T-helper 17 cell (primary cell): Measurements from ENCODE around the gene CFAP73. TPM values are rescaled to one million over a fixed set of nuclear protein-coding genes. Genes with fewer than 3 reads are reported as not detected.

Experiments used
- ATAC-seq: fragments of 150-1000 bp; cut with Tn5 transposase; 2 replicates; pipeline ENCODE4 v1.10.0; 2021; ENCODE audit warnings: mild to moderate bottlenecking, moderate library complexity
- DNase-seq, 3 donors: peaks; one replicate each; pipeline versions ENCODE4 v3.0.0 to v3.0.0-alpha.2; 2020 to 2021
- H3K9me3 ChIP-seq: one replicate; pipeline ENCODE4 v1.7.0; 2013; ENCODE audit warnings: low read length, mild to moderate bottlenecking; ENCODE audit not compliant: control insufficient read depth, poor library complexity, severe bottlenecking
- H3K27ac Mint-ChIP-seq: one replicate; pipeline ENCODE4 v1.8.0; 2022; ENCODE audit warnings: mild to moderate bottlenecking, moderate library complexity, mixed read lengths
- H3K27me3 Mint-ChIP-seq: one replicate; pipeline ENCODE4 v1.8.0; 2022; ENCODE audit warnings: mixed read lengths
- H3K36me3 Mint-ChIP-seq: one replicate; pipeline ENCODE4 v1.8.0; 2022; ENCODE audit warnings: low read depth, mixed read lengths
- H3K4me1 Mint-ChIP-seq: one replicate; pipeline ENCODE4 v1.8.0; 2022; ENCODE audit warnings: mild to moderate bottlenecking, mixed read lengths
- H3K4me3 Mint-ChIP-seq: one replicate; pipeline ENCODE4 v1.8.0; 2022; ENCODE audit warnings: mild to moderate bottlenecking, moderate library complexity, mixed read lengths
- total RNA-seq, 4 donors: library from RNA in 2 of 4; stranded (reverse) in 2 of 4; gene quantifications; one replicate each; pipeline ENCODE4 v1.2.3 and lab custom pipeline; 2022 to 2026

The CFAP73 gene
- total RNA-seq (not detected), total RNA-seq (lab: John Stamatoyannopoulos, UW) (0.08 to 0.46 reads per million in 2 donors)

DNA sequence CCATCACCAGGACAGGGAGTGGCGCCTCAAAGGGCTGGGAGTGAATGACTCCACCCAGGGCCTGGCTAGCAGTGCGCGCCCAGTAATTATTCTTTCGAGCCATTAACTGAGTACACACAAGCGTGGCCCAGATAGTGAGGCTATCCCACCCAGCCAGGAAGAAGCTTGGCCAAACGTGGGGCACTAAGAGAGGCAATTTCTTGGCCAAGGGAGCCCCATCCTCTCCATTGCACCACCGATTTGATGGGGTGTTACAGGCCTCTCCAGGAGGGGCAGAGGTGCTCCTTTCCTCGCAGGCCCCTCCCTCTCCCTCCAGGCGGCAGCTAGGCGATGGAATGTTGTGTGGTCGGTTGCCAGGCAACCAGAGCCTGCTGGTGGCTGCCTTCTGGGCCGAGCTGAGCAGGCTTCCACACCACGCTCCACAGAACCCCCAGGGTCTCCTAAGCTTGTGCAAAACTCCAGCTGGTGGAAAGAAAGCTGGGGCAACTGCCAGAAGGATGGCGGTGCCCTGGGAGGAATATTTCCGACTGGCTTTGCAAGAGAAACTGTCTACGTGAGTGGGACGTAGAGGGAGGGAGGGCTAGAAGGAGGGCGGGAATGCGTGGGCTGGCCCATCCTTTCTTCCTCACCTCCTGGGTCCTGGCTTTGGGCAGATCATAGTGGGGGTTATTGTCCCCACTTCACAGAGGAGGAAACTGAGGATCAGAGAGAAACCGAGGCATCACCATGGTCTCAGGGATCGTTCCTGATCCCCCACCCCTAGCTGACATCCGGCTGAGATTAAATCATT is at the start of gene CFAP73:
Gene CFAP73 (plus strand): TSS at position 364 of the 790 bp plus-strand sequence. CDS start 134 bp downstream, at position 498.
- peaks cover 12% of the 10 kb centered on the region for H3K4me1 Mint-ChIP-seq
- peak within 1 kb of the TSS; percentile 4 for H3K27ac Mint-ChIP-seq
- ATAC-seq (no peak), DNase-seq (no peak)
- no peaks in the 10 kb centered on the region for H3K36me3 Mint-ChIP-seq
- no peaks in the 10 kb centered on the region for H3K9me3 ChIP-seq
- peaks cover 7% of the 10 kb centered on the region for H3K27me3 Mint-ChIP-seq
- H3K4me3 Mint-ChIP-seq: peak within 1 kb of the TSS; percentile 45

DNA sequence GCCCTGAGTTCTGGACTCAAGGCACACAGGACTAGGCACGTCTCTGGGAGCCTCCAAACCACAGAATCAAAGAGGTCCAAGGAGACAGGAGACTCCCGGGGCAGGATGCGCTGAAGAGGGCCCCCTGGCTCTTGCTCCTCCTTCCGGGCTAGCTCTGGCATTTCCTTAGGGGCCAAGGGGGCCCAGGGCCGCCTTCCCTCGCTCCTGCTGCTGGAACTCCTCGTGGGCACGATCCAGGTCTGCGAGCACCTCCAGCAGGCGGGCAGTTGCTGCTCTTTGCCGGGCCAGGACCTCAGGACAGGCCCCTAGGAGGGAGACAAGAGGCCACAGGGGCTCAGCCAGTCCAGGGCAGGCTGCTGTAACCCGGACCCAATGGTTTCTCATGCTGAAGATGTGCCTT is 49.8 kb upstream of the CFAP73 start:
- Mint-ChIP-seq H3K4me1 (peaks cover 22% of the 10 kb centered on the region), H3K27me3 (no peaks in the 10 kb centered on the region), H3K27ac (peak overlapping the region; percentile 24), H3K4me3 (no peak overlapping the region), H3K36me3 (no peaks in the 10 kb centered on the region)
- no peaks in the 10 kb centered on the region for H3K9me3 ChIP-seq
- DNase-seq (no peak), ATAC-seq (no peak)

DNA sequence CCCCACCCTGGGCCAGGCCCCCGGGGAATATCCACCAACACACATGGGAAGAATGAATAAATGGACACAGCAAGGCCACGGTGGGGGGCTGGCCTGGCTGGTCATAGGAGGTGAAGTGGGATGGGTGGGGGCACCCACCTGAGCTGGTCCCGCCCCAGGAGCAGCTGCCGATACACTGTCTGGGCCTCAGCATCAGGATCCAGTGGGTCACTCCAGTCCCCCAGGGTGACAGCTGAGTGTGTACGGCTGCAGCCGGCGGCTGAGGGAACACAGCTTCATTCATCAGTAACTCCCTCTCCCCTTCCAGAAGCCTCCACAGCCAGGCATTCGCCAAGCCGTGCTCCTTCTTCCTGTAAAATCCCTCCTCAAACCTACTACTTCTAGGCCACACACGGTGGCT is 47.8 kb upstream of the CFAP73 start:
- Mint-ChIP-seq H3K27ac (no peak overlapping the region), H3K4me3 (no peak overlapping the region), H3K4me1 (peaks cover 19% of the 10 kb centered on the region), H3K36me3 (no peaks in the 10 kb centered on the region), H3K27me3 (no peaks in the 10 kb centered on the region)
- no peak for ATAC-seq
- H3K9me3 ChIP-seq: no peaks in the 10 kb centered on the region
- DNase-seq: no peak

DNA sequence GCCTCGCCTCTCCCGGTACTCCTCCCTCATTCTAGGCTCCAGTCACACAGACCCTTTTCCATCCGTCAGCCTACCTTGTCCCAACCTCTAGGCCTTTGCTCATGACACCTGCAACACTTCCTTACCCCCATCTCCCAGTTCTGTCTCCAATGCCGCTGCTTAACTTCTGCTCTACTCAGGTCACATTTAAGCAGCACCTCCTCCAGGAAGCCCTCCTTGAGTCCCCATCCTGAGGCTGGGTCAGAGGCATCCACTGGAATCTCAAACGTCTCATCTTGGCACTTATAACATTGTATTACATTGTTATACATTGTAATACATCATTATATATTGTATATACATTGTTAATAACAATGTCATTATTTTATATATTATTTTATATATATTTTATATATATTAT is 46.7 kb upstream of the CFAP73 start:
- no peaks in the 10 kb centered on the region for H3K36me3 Mint-ChIP-seq
- no peak overlapping the region for H3K4me3 Mint-ChIP-seq
- H3K9me3 ChIP-seq: no peaks in the 10 kb centered on the region

DNA sequence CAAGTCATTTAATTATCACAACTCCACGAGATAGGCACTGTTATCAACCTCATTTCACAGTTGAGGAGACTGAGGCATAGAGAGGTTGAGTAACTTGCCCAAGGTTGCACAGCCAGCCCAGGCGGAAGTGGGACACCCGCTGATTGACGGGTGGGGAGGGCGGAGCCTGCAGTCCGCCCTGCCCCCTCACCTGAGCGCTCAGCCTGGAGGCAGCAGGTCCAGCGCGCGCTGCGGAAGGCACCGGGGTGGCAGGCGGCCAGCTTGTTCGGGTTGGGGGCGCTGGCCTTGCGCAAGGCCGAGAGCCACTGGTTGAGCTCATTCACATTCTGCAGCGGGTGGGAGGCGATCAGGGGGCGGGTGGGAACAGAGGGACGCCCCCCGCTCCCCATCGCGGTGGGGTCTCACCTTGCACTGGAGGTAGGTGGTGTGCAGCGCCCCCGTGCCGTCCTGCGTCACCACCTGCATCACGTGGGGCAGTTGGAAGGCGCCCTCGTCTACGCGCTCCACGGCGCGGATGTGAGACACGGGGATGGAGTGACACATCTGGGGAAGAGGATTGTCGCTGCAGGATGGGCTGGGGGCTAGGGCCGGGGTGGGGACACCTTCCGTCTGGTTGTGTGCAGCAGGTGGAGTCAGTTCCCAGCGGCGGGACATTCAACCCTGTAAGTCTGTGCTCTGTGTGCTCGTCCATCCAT is 45.6 kb upstream of the CFAP73 start:
- peak overlapping the region; percentile 80 for H3K27ac Mint-ChIP-seq
- no peaks in the 10 kb centered on the region for H3K9me3 ChIP-seq
- H3K4me3 Mint-ChIP-seq: peak overlapping the region; percentile 80
- H3K27me3 Mint-ChIP-seq: no peaks in the 10 kb centered on the region
- peaks cover 14% of the 10 kb centered on the region for H3K4me1 Mint-ChIP-seq
- ATAC-seq: peak; percentile 94
- DNase-seq: peak in 2 of 3 donors; percentile 42 to 57
- no peaks in the 10 kb centered on the region for H3K36me3 Mint-ChIP-seq

More for the DNA sequence above, 46.7 kb upstream of the CFAP73 start:
- DNase-seq (no peak), ATAC-seq (no peak)
- H3K4me1 Mint-ChIP-seq: peaks cover 18% of the 10 kb centered on the region
- H3K27ac Mint-ChIP-seq: no peak overlapping the region
- no peaks in the 10 kb centered on the region for H3K27me3 Mint-ChIP-seq

DNA sequence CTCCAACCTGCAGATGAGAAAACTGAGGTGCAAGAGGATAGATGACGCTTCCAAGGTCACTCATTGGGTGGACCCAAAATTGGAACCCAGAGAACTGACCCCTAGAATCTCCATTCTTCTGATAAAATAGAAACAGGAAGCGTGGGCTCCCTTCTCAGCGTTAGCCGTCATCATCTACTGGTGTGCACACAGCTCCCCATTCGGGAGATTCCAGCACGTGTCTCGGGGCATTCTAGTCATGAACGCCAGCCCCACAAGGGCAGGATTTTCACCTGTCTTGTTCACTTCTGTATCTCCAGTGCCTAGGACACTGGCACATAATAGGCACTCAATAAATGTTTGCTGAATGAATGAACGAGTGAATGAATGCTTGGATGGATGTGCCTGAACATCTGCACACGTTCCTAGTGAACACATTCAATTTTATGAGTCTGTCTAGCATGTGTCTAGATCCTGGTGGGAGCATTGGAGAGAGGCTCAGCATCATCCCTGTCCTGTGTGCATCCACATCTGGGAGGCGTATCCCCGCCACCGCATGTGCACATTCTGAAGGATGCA is 44.5 kb upstream of the CFAP73 start:
- peaks cover 20% of the 10 kb centered on the region for H3K4me1 Mint-ChIP-seq
- H3K9me3 ChIP-seq: no peaks in the 10 kb centered on the region
- H3K27ac Mint-ChIP-seq: peak overlapping the region; percentile 80
- H3K4me3 Mint-ChIP-seq: peak overlapping the region; percentile 80
- no peaks in the 10 kb centered on the region for H3K36me3 Mint-ChIP-seq
- ATAC-seq: no peak
- no peaks in the 10 kb centered on the region for H3K27me3 Mint-ChIP-seq
- no peak for DNase-seq

DNA sequence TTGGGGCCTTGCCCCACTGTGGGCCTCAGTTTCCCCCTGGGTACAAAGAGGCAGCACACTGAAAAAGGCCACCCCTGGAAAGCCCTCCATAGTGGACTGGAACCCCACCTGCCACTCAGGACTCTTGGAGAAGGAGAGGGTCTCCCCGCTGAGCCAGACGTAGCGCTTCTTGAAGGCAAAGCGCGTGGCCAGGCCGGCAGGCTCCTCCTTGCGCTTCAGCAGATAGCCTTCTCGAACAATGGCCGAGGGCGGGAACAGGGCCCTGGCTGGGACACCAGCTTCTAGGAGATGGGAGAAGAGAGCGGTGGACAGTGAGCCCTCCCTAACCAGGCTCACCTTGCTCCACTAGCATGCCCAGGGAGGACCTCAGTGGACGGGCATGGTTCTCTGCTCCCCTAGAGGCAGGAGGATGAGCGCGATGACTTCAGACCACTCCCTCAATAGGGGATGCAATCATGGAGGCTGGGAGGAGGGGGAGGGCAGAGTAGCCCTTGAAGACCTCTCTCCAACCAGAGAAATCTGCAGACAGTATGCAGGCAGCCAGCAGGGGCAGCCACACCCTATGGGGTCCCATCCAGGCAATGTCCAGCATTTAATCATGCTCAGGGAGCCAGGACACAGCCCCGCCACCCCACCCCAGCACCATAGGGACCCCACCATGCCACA is 43.8 kb upstream of the CFAP73 start:
- no peaks in the 10 kb centered on the region for H3K9me3 ChIP-seq
- Mint-ChIP-seq H3K27me3 (no peaks in the 10 kb centered on the region), H3K4me3 (no peak overlapping the region), H3K36me3 (no peaks in the 10 kb centered on the region), H3K4me1 (peaks cover 20% of the 10 kb centered on the region), H3K27ac (peak overlapping the region; percentile 56)
- ATAC-seq: no peak
- no peak for DNase-seq

DNA sequence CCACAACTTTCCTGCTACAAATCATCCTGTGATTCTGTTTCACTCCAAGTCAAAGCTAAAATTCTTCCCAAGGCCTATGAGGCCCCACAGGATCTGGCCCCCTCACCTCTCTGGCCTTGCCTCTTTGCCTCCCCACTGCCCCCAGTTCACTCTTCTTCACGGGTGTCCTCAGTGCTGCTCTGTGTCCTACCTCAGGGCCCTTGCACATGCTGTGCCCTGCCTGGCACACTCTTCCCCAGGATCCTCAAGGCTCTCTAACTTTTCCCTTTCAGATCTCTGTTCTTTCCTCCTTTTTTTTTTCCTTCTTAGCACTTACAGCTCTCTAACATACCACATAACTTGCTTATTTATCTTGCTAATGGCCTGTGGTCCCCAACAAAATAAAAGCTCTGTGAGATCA is 43.2 kb upstream of the CFAP73 start:
- no peaks in the 10 kb centered on the region for H3K9me3 ChIP-seq
- no peaks in the 10 kb centered on the region for H3K36me3 Mint-ChIP-seq
- DNase-seq (no peak), ATAC-seq (no peak)
- peaks cover 20% of the 10 kb centered on the region for H3K4me1 Mint-ChIP-seq
- no peak overlapping the region for H3K4me3 Mint-ChIP-seq
- H3K27me3 Mint-ChIP-seq: no peaks in the 10 kb centered on the region
- H3K27ac Mint-ChIP-seq: peak overlapping the region; percentile 56

DNA sequence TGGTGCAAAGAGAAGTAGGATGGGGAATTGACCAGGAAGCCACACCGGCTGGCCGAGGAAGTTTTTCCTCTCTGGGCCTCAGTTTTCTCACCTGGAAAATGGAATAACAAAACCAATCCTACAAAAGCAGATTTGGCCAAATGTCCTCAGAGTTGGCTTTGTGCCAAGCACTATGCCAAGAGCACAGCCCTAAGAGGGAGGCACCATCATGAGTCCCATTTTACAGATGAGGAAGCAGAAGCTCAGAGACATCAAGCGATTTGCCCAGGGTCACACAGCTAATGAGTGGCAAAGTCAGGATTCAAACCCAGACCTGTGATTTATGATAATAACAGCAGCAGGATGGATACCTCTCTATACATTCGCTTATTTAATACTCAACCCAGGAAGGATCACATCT is 41.2 kb upstream of the CFAP73 start:
- Mint-ChIP-seq H3K4me1 (peaks cover 16% of the 10 kb centered on the region), H3K4me3 (no peak overlapping the region), H3K27me3 (no peaks in the 10 kb centered on the region), H3K27ac (peak overlapping the region; percentile 68), H3K36me3 (no peaks in the 10 kb centered on the region)
- no peak for DNase-seq
- ATAC-seq: no peak
- no peaks in the 10 kb centered on the region for H3K9me3 ChIP-seq

DNA sequence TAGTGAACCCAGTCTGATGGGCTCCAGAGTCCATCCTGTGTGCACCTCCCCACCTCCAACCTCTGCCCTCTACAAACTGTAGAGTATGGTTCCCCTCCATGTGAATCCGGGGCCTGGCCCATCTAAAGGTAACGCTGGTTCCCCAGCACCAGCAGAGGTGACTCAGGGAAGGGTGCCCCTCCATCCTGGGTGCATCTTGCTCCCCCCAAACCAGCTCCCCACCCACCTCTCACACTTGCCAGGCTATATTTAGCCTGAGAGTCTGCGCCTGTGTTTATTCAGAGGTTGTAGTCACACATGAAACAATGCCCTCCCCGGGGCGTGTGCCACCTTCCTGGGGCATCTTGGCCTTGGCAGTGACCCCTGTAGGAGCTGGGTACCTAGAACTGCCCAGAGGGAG is 40.2 kb upstream of the CFAP73 start:
- ATAC-seq (no peak), DNase-seq (no peak)
- H3K9me3 ChIP-seq: no peaks in the 10 kb centered on the region
- H3K4me3 Mint-ChIP-seq: no peak overlapping the region
- H3K27ac Mint-ChIP-seq: peak overlapping the region; percentile 68
- H3K27me3 Mint-ChIP-seq: no peaks in the 10 kb centered on the region
- H3K4me1 Mint-ChIP-seq: peaks cover 13% of the 10 kb centered on the region
- no peaks in the 10 kb centered on the region for H3K36me3 Mint-ChIP-seq

DNA sequence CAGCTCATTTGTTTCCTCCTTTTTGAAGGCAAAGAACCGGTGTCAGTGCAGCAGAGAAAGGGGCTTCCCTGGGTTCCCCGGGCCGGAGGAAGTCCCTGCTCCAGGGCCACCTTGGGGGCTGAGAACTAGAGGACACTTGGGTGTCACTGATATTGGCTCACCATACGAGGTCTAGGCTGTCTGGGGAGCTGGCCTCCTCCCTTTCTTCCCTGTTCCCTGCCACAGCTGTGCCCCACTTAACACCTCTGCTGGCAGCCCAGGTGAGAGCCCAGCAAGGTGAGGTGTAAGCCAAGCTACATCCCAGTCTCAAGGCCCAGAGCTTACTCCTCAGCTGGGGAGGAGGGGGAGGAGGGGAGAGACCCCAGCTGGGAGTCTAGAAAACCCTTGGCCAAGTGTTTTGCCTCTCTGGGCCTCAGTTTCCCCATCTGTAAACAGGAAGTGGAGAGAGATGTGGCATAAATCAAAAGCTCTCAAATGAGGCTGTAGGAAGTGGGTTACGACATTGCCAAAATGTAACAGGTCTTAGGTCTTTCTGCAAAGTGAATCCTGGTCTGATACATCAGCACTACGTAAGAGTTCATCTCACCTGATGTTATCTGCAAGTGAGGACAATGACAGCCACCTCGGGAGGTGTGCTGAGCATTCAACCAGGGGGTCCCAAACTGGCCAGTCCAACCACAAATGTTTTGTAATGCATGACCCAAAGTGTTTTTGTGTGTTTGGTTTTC is 39.5 kb upstream of the CFAP73 start:
- DNase-seq (no peak), ATAC-seq (peak; percentile 45)
- H3K4me3 Mint-ChIP-seq: no peak overlapping the region
- H3K27ac Mint-ChIP-seq: peak overlapping the region; percentile 68
- H3K4me1 Mint-ChIP-seq: peaks cover 13% of the 10 kb centered on the region
- H3K27me3 Mint-ChIP-seq: no peaks in the 10 kb centered on the region
- H3K36me3 Mint-ChIP-seq: no peaks in the 10 kb centered on the region
- no peaks in the 10 kb centered on the region for H3K9me3 ChIP-seq

DNA sequence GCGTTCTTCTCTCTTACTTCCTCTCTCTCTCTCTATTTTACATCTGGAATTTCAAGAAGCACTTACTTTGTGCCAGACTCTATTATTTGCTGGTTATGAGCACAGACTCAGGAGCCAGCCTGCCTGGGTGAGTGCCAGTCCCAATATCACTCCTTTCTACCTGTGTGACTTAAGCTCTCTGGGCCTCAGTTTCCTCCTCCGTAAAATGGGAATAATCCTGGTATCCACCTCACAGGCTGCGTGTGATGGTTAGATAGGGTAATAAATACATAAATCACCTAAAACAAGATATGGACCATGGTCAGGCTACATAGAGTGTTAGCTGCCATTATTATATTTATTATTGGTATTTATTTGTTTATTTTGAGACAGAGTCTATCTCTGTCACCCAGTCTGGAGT is 38.3 kb upstream of the CFAP73 start:
- no peak overlapping the region for H3K4me3 Mint-ChIP-seq
- H3K9me3 ChIP-seq: no peaks in the 10 kb centered on the region
- H3K27me3 Mint-ChIP-seq: no peaks in the 10 kb centered on the region
- H3K4me1 Mint-ChIP-seq: peaks cover 13% of the 10 kb centered on the region
- no peak overlapping the region for H3K27ac Mint-ChIP-seq
- no peak for ATAC-seq
- H3K36me3 Mint-ChIP-seq: no peaks in the 10 kb centered on the region
- DNase-seq: no peak
